ENCODE data around the gene ADRA2B.

The ADRA2B gene

GRCh38 chr2:96098900-96099590 is 17.3 kb downstream of the ADRA2B start:
- Histone ChIP-seq H3K4me3 (ENCODE audit: low read depth, low read length) (no peak overlapping the region), H3K27me3 (replicated peaks) (no peaks in the 10 kb centered on the region), H3K27ac (no peak overlapping the region), H3K36me3 (replicated peaks) (no peaks in the 10 kb centered on the region)
- no peak for DNase-seq
- in situ Hi-C loops (cut with HindIII; ENCODE audit: low pct_ligation_motif_present, low sequenced_read_pairs) = no loop called here
- no peak for TF ChIP-seq CTCF (IDR thresholded peaks at IDR 0.05; ENCODE audit: low read depth, low read length, missing control alignments)

DNA sequence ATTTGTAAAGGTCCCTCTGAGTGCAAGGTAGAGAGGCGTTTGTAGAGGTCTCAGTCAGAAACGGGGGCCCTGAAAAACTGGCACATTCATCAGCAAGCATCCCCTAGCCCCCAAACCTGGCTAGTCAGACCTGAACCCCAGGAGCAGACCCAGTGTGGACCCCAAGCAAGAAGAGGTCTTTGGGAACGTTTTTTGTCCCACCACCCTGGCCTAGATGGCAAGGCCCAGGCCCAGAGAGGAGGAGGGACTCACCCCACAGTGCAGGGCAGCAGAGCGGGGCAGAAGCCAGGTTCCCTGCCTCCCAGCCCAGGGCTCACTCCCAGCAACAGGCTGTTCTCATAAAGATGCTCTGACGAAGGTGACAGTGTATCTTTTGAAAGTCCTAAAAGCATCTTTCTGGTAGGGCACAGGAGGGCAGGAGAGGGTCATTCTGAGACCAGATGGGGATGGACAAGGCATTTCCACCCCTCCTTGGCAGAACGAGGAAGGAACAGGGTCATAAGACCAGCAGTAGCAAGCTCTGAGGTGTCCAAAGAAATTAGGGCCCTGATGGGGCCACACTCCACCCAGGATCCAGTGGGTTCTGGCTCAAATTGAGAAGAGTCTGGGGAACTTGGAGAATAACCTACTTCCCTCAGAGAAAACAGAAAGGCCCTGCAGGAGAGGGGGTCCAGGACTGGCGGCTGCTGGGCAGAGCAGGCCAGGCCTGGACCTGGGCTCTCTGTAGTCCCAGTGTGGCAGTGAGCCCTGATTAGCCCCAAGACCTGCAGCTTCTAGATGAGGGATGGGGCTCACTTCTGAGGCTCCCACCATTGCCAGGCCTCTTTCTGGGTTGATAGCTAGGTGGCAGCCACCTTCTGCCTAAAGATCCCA is 18.2 kb downstream of the ADRA2B start:
- Histone ChIP-seq H3K36me3 (replicated peaks) (no peaks in the 10 kb centered on the region), H3K27me3 (replicated peaks) (no peaks in the 10 kb centered on the region), H3K27ac (no peak overlapping the region), H3K4me3 (ENCODE audit: low read depth, low read length) (no peak overlapping the region)
- in situ Hi-C loops (cut with HindIII; ENCODE audit: low pct_ligation_motif_present, low sequenced_read_pairs) = no loop called here
- no peak for TF ChIP-seq CTCF (IDR thresholded peaks at IDR 0.05; ENCODE audit: low read depth, low read length, missing control alignments)
- DNase-seq = no peak

DNA sequence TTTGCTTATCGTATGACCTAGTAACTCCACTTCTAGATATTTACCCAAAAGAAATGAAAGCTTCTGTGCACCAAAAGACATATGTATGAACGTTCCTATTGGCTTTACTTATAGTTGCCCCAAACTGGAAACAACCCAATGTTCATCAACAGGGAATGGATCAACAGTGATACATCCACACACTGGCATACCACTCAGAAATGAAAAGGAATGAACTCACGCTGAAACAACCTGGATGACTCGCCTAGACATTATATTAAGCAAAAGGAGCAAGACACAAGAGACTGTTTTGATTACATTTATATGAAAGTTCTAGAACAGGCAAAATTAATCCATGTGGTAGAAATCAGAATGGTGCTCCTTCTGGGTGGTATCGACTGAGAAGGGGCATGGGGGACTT is 18.9 kb downstream of the ADRA2B start:
- in situ Hi-C loops (cut with HindIII; ENCODE audit: low pct_ligation_motif_present, low sequenced_read_pairs) = no loop called here

GRCh38 chr2:96095116-96095636 is 21.2 kb downstream of the ADRA2B start:
- DNase-seq = no peak
- no peak for TF ChIP-seq CTCF (IDR thresholded peaks at IDR 0.05; ENCODE audit: low read depth, low read length, missing control alignments)
- no peak overlapping the region for H3K4me3 ChIP-seq (ENCODE audit: low read depth, low read length)
- no peaks in the 10 kb centered on the region for H3K27me3 ChIP-seq (replicated peaks)
- H3K27ac ChIP-seq = no peak overlapping the region
- in situ Hi-C loops (cut with HindIII; ENCODE audit: low pct_ligation_motif_present, low sequenced_read_pairs) = no loop called here
- no peaks in the 10 kb centered on the region for H3K36me3 ChIP-seq (replicated peaks)

More for the DNA sequence above, 18.9 kb downstream of the ADRA2B start:
- Histone ChIP-seq H3K27ac (no peak overlapping the region), H3K27me3 (replicated peaks) (no peaks in the 10 kb centered on the region), H3K4me3 (ENCODE audit: low read depth, low read length) (no peak overlapping the region), H3K36me3 (replicated peaks) (no peaks in the 10 kb centered on the region)
- no peak for TF ChIP-seq CTCF (IDR thresholded peaks at IDR 0.05; ENCODE audit: low read depth, low read length, missing control alignments)
- DNase-seq = no peak

DNA sequence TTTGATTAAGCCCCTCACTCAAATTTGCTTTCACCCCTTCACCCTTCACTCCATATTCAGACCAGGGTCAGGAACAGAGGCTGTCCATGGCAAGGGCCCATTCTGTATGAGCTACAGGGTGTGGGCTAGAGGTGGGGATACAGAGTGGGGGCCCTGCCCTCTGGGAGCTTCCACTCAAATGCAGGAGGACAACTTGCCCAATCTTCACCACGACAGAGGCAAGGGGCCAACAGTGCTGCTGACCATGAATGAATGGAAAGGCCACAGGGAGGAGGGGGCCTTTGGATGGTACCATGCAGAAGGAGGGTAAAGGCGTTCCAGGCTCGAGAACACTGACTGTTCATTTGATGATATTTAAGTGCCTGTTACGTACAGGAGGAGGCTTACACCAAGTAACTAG is 22.8 kb downstream of the ADRA2B start:
- in situ Hi-C loops (cut with HindIII; ENCODE audit: low pct_ligation_motif_present, low sequenced_read_pairs) = no loop called here
- Histone ChIP-seq H3K27me3 (replicated peaks) (no peaks in the 10 kb centered on the region), H3K36me3 (replicated peaks) (no peaks in the 10 kb centered on the region), H3K27ac (no peak overlapping the region), H3K4me3 (ENCODE audit: low read depth, low read length) (no peak overlapping the region)
- no peak for DNase-seq
- no peak for TF ChIP-seq CTCF (IDR thresholded peaks at IDR 0.05; ENCODE audit: low read depth, low read length, missing control alignments)
